HG03280 (cell line): Measurements from ENCODE around the gene DCUN1D2.
"Not testable (repeated sequence)": the region's sequence is repeated elsewhere in the genome, so short reads cannot be mapped to it uniquely, and the experiment has no call there.

Experiments
- ATAC-seq: cut with Tn5 transposase; IDR thresholded peaks from one replicate; pipeline ENCODE4 v1.9.1; 2021; ENCODE audit warnings: mild to moderate bottlenecking, moderate library complexity; ENCODE audit not compliant: unreplicated experiment

Gene DCUN1D2

DNA sequence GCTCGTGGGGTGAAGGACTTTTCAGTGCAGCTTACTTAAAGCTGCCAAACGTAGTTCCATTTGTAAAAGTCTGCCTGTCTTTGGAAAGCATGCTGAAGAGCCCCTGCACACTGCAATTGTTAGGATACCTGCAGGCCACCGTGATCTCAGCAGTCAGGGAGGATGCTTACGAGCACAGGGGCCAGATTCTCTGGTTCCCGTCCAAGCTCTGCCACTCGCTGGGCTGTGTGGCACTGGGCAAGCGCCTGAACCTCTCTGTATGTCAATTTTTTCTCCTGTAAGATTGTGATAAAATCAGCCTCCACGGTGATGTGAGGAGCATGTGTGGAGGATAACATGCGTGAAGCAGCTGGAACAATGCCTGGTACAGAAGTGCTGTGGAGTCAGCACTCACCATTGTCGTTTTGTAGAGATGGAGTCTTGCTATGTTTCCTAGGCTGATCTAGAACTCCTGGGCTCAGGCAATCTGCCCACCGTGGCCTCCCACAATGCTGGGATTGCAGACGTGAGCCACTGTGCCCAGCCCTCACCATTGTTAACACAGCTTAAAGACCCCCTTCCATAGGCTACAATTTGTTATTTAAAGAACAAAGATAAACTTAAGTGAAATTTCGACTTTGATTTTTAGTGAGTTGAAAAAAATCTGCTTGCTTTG, 40.7 kb downstream of the DCUN1D2 start:
- no peak for ATAC-seq

GRCh38 chr13:113448885-113449692, 41.4 kb downstream of the DCUN1D2 start:
- ATAC-seq, result no peak

DNA sequence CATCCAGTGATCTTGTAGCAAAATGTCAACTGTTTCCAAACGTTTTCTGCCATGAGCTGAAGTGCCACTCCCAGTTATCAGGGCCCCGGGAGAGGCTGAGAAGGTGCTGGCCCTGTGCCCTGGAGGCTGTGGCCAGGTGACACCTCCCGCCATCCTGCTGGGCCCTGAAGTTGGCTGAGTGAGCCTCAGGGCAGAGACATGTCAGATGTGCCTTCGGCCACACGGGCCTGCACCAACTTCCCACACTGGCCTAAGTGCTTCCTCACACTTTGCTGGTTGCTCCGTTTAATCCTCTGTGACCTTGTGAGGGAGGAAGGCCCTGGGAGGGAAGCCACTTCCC, 42.0 kb downstream of the DCUN1D2 start:
- ATAC-seq, result no peak

DNA sequence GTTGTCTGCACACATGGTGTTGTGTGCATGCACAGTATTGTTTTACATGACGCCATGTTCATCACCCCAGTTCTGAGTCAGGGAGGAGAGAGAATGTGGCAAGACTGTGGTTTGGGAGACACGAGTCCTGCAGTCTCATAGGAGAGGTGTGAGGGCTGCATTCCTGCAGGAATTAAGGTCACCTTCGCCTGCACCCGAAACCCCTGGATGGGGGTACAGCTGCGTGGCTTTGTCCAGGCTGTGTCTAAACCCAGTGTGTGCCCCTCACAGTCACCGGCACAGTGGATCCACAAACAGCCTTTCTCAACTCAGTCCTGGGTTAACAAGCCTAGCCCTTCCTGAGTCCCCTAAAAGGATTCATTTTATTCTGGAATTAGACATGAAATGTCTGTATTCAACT, 42.9 kb downstream of the DCUN1D2 start:
- no peak for ATAC-seq

GRCh38 chr13:113446488-113446854, 44.0 kb downstream of the DCUN1D2 start:
- ATAC-seq, result no peak

DNA sequence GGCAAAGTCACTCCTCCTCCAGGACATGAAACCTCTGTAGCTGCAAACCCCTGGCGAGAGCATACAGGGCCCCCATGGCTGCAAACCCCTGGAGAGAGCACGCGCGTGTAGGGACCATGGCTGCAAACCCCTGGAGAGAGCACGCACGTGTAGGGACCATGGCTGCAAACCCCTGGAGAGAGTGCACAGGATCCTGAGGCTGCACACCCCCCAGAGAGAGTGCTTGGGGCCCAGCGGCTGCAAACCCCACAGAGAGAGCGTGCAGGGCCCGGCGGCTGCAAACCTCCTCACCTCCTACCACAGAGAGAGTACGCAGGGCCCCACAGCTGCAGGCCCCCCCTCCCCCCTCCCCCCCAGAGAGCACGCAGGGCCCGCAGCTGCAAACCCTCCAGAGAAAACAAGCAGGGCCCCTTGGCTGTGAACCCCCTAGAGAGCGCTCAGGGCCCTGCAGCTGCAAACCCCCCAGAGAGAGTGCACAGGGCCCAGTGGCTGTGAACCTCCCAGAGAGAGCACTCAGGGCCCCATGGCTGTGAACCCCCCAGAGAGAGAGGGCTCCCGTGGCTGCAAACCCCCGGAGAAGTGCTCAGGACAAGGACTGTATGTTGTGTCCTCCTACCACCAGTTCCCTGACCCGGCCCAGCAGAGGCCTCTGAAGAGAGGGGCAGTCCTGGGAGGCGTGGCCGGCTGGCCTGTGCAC, 44.6 kb downstream of the DCUN1D2 start:
- ATAC-seq, result no peak

DNA sequence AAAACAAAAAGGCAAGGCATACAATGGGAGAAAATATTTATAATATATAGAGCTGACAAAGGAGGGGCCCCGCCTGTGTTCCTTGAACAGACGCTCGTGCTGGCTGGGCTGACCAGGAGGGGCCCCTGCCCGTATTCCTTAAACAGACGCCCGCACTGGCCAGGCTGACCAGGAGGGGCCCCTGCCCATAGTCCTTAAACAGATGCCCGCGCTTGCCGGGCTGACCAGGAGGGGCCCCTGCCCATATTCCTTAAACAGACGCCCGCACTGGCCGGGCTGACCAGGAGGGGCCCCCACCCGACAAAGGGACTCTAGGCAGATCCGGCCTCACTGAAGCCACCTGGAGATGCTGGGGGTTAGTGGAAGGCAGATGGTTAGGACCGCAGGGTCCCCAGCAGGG, 46.5 kb downstream of the DCUN1D2 start:
- ATAC-seq, result no peak

DNA sequence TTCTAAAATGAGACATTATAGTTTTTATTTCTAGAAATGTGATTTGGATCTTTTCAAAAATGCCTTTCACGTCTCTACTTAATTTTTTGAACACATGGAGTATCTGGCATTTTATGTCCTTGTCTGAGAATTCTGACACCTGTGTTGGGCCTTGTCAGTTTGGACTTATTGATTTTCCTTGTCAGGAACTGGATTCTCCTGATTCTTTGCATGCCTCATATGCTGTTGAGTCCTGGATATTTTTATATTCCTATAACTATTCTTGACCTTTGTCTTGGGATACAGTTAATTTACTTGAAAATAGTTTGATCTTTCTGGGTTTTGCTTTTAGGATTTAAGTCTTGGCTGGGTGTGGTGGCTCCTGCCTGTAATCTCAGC, 47.5 kb downstream of the DCUN1D2 start:
- no peak for ATAC-seq

- ATAC-seq, result no peak
Observed at GRCh38 chr13:113442354-113442984, 48.0 kb downstream of the DCUN1D2 start.

- no peak for ATAC-seq
Observed at GRCh38 chr13:113441661-113442060, 48.9 kb downstream of the DCUN1D2 start.

DNA sequence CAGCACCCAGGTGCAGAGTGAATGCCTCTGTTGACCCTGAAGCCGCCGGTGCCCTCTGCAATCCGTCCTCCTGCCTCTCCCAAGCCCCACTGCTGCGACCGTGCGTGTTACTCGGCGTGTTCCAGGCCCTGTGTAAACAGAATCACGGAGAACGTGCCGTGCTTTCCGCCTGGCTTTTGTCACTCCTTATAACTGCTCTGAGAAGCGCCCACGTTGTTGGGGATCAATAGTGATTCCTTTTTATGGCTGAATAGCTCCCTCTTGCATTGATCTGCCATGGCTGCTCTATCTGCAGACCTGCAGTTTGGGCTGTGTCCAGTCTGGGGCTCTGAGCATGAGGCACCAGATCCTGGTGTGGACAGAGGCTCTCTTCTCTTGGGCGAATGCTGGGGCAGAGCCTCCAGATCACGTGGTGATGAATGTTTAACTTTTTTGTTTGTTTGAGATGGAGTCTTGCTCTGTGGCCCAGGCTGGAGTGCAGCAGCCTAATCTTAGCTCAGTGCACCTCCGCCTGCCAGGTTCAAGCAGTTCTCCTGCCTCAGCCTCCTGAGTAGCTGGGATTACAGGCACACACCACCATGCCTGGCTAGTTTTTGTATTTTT, 53.0 kb downstream of the DCUN1D2 start:
- no peak for ATAC-seq

- ATAC-seq, result not testable (repeated sequence)
Observed at GRCh38 chr13:113436866-113437265, 53.6 kb downstream of the DCUN1D2 start.

GRCh38 chr13:113435907-113436306, 54.6 kb downstream of the DCUN1D2 start:
- ATAC-seq, result not testable (repeated sequence)

GRCh38 chr13:113433391-113433916, 57.1 kb downstream of the DCUN1D2 start:
- ATAC-seq, result no peak

- ATAC-seq, result no peak
Observed at GRCh38 chr13:113432506-113433270, 57.8 kb downstream of the DCUN1D2 start.

GRCh38 chr13:113431171-113431570, 59.3 kb downstream of the DCUN1D2 start:
- no peak for ATAC-seq

- ATAC-seq, result no peak
Observed at GRCh38 chr13:113430378-113431110, 60.0 kb downstream of the DCUN1D2 start.

DNA sequence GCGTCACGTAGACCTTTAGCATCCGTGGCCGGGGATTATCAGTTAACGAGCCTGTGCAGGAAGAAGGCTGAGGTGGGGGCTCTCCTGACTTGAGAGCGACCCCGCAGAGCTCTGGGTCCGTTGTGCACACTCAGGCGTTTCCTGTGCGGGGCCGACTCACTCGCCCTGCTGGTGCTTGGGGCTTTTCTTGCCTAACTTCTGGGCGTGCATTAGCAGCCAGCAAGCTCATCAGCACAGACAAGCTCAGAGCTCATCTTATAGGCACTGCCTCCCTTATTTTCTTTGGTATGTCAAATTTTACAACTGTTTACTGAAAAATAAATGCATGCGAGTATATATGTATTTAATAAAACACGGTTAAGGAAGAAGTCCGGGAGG, 60.9 kb downstream of the DCUN1D2 start:
- no peak for ATAC-seq

DNA sequence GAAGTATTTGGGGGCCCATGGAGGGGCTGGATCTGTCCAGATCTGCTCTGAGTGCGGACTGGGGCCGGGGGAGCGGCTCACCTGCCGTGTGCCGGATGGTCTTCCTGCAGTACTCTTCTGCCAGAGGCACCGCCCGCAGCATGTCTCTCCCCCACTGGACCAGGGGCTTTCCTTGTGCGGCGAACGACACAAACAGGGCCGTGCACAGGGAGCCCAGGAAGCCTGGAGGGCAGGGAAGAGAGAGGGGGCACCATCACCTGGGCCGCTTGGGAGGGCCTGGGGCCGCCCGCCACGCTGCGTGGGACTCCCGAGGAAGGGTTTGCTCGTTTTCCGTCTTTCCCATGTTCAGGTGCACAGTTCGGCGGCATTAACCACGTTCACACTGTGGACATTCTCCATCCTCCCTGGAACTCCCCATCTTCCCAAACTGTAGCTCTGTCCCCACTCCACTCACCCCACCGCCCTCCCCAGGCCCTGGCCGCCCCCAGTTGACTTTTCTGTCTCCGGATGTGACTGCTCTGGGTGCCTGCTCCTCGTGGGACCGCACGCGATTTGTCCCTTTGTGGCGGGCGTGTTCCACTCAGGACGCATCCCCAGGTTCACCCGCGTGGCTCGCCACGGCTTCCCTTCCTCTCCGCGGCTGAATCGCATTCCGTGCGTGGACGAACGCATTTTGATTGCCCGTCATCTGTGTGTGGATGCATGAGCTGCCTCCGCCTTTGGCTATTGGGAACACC, 61.5 kb downstream of the DCUN1D2 start:
- no peak for ATAC-seq
